GM12874 (cell line): ENCODE measurements around the gene SUN5.

Source experiments
- CTCF ChIP-seq: IDR thresholded peaks from 2 replicates; pipeline ENCODE4 v1.5.1; 2011; ENCODE audit warnings: low read depth, mild to moderate bottlenecking, control low read depth, low read length, moderate library complexity; ENCODE audit not compliant: insufficient read depth

Gene SUN5

GRCh38 chr20:33038243-33038642 is 34.0 kb upstream of the SUN5 start:
- TF ChIP-seq CTCF, result no peak

- no peak for TF ChIP-seq CTCF
Measured at GRCh38 chr20:33037456-33037855, 33.2 kb upstream of the SUN5 start.

GRCh38 chr20:33034901-33035492 is 30.8 kb upstream of the SUN5 start:
- no peak for TF ChIP-seq CTCF

GRCh38 chr20:33034115-33034514 is 29.9 kb upstream of the SUN5 start:
- TF ChIP-seq CTCF, result no peak

DNA sequence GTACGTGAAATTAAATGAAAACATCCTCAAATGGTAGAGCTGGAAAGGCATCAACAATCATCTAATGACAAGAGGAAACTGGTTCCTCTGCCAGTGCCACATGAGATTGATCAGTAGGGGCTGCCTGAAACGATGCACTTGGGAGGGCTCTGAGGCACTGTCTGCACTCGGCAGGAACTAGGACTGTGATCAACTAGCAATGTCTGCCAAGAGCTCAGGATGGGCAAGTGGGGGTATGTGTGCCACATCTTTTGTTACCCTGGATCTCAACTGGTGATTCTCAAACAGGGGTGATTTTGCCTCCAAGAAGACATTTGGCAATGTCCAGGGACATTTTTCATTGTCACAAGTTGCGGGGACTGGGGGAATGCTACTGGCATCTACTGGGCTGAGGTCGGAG is 29.1 kb upstream of the SUN5 start:
- TF ChIP-seq CTCF, result no peak

- TF ChIP-seq CTCF, result no peak
Measured at GRCh38 chr20:33032555-33032954, 28.3 kb upstream of the SUN5 start.

GRCh38 chr20:33031531-33031930 is 27.3 kb upstream of the SUN5 start, which contains the start of gene BPIFB6:
Gene BPIFB6 (plus strand): TSS chr20:33031648. CDS start chr20:33031648, 0 bp downstream.
- no peak for TF ChIP-seq CTCF
